HG03558 (cell line): ENCODE measurements around the gene SARS1.

Experiments used
- ATAC-seq: cut with Tn5 transposase; IDR thresholded peaks from one replicate; pipeline ENCODE4 v1.9.1; 2021; ENCODE audit warnings: moderate number of reproducible peaks; ENCODE audit not compliant: unreplicated experiment; ENCODE audit errors: extremely low read depth

The SARS1 gene

DNA sequence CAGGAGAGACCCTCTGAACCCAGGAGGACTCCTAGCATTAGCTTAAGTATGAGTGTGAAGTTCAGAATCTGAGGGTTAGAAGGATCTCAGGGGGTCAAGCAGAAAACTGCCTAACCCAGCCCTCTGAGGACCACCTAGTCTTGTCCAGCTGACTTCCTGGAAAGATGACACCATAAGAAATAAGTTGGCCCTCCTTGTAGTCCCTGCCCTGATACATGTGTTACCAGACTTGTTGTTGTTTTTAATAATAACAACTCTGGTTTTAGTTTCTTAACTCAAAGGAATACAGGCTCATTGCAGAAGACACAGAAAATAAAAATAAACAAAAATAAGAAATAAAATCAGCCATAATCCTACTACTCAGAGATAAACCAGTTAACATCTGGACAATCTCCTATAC is 21.8 kb upstream of the SARS1 start:
- no peak for ATAC-seq

DNA sequence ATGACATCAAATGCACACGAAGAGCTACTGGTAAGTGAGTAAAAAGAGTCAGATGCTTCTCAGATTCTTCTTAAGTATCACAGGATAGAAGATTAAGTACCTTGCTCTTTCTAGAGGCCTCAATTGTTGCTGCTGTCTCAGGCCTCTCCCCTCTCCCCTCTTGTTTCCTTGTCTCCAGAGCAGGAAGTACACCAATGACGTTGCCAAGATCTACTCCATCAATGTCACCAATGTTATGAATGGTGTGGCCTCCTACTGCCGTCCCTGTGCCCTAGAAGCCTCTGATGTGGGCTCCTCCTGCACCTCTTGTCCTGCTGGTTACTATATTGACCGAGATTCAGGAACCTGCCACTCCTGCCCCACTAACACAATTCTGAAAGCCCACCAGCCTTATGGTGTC is 21.3 kb upstream of the SARS1 start:
- ATAC-seq, result no peak

DNA sequence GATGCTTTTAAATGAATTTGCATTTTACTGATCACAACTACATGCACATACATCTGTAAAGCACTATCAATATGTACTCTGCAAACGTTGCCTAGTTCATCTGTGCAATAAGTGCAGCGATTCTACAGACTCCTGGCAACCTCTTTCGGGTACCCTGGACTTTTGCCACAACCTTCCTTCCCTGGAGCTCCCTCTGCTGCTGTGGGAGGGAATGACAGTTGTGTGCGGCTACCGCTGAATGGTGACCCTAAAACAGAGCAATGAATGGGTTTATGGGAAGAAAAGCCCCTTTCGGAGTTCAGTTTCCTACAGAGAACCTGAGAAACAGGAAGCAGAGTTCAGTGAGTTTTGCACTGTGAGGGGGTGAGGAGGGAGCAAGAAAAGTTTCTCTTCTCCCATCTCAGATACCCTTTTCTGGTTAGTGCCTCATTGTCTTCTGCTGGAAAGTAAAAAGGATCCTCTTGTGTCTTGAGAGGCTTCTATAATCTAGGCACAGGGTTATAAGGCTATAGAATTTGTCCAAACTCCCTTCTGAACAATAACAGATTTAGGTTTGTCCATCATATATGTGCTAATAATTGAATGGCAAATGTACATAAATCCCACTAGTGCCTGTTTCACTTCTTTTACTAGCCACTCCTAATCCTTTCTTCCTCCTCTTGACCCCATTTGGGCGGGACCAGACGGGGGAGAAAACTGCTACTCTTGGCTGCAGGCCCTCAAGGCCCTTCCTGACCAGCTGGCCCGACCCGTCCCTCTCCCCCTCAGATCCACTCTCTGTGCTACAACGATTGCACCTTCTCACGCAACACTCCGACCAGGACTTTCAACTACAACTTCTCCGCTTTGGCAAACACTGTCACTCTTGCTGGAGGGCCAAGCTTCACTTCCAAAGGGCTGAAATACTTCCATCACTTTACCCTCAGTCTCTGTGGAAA is 19.8 kb upstream of the SARS1 start:
- ATAC-seq, result no peak

DNA sequence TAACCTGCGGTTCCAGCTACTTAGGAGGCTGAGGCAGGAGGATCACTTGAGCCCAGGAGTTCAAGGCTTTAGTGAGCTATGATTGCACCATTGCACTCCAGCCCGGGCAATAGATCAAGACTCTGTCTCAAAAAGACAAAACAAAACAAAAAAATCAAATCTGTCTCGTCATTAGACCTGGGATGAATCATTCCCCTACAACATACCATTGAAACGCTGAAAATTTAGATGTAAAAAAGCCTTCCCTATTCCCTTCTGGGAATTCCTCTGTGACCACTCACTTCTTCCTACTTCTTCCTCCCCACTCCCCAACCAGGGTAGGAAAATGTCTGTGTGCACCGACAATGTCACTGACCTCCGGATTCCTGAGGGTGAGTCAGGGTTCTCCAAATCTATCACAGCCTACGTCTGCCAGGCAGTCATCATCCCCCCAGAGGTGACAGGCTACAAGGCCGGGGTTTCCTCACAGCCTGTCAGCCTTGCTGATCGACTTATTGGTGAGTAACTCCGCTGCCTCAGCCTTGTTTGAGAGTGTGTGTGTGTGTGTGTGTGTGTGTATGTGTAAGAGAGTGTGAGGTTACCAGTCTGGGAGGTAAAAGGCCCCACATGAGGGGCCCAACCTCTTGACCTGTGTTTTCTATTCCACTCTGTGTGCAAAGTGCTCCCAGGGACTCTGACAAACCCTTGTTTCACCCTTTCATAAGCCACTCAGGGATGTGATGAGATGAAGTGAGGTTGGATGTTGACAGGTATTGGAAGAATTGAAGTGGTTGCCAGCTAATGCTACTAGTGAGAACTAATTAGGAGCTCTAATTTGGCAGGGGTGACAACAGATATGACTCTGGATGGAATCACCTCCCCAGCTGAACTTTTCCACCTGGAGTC is 16.3 kb upstream of the SARS1 start:
- no peak for ATAC-seq

DNA sequence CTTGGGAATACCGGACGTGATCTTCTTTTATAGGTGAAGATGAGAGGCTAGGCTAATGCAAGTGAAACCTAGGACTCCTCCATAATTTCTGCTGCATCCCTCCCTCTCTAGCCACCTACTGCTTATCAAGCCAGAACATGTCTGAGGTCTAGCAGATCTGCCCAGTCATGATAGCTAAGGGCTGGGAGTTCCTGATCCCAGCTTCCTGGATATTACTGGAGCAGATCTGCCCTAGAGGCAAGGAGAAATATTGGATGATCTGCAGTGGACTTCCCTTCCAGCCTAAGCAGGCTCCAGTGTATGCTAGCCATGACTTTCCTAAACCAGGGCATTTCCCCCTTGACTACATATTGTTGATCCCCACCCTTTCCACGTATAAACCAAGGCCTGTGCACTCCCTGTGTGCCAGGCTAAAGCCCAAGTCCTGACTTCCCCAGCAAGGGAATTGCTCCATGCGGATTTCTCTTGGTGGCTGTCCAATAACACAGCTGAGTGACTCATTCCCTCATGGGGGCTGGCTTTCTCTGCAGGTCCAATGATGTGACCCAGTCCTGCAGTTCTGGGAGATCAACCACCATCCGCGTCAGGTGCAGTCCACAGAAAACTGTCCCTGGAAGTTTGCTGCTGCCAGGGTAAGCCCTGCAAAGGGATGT is 15.5 kb upstream of the SARS1 start:
- no peak for ATAC-seq

DNA sequence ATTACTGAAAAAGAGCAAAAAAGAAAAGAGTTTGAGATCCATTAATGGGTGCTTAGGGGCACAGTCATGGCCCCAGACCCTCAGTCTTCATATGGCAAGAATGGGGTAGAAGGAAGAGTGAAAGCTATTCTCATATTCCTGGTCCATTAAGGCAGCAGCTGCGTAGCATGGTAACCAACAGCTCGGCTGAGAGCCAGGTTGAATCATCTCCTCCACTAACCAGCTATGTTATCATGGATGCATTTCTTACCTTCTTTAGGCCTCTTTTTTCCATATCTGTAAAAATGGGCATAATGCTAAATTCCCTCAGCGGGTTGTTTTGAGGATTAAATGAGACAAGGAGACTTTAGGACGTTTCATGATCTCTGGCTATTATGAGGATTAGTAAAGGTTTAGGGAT is 15.0 kb upstream of the SARS1 start:
- no peak for ATAC-seq

DNA sequence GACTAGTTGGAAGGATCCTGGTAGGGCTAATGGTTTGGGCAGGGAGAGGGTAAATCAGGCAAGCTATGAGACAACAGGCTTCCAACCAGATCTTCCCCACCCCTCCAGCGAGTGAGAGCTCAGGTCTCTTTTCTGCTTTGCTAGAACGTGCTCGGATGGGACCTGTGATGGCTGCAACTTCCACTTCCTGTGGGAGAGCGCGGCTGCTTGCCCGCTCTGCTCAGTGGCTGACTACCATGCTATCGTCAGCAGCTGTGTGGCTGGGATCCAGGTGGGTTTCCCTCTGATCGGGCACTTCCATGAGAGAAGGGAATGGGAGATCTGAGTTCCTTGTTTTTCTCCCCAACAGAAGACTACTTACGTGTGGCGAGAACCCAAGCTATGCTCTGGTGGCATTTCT is 14.0 kb upstream of the SARS1 start:
- ATAC-seq, result no peak

DNA sequence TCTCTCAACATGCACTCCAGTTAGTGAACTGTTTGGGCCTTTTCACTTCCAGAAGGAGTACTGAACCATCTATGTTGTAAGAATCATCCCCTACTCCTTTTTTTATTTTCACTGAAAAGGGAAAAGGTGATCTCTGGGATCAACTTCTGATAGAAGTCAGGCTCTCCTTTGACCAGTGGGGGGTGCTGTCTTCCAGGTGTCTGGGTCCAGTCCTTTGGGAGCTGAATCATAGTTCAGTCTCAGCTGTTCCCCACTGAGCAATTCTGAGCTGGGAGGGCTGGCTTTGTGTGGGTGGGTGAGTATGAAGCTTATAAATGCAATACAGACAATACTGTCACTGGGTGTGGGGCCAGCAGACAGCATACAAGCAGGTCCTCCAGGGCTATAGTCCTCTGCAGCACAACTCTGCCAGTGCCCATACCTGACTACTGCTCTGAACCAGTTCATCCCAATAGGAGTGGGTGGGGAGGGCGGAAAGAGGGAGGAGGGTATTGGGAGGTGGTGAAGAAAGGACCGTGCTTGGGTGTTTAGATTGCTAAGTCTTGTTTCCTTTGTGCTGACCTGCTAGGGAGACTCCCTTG is 12.5 kb upstream of the SARS1 start:
- ATAC-seq, result no peak

DNA sequence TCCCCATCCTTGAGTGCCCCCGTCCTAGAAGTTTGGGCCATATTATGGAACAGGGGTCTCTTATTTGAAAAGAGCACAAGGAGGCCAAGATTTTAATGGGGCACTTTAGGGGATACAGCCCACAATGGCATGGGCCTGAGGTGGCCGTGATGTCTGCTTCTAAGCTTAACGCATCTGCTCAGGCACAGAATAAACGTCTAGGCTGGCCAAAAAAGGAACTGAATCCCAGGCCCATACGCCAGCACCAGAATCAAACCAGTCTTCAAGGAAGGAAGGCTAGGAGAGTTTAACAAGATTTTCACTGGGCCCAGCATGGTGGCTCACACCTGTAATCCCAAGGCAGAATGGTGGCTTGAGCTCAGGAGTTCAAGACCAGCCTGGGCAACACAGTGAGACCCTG is 9.2 kb upstream of the SARS1 start:
- no peak for ATAC-seq

DNA sequence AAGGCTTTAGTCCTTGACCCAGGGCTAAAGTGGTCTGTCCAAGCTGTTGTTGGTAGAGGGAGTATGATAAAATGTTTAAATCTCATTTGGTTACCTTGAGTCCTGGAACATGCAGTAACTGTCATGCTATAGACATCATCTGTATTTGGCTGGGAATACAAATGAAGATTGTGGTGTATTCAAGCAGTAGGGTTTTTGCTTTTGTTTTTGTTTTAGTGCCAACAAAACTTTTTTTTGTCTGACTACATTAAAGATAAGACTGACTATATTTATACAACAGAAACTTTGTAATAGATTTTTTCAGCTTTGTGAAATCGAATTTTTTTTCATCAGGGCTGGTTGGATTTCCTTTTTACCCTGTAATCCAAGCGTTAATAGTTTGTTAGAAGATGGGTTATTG is 7.4 kb upstream of the SARS1 start:
- ATAC-seq, result no peak

DNA sequence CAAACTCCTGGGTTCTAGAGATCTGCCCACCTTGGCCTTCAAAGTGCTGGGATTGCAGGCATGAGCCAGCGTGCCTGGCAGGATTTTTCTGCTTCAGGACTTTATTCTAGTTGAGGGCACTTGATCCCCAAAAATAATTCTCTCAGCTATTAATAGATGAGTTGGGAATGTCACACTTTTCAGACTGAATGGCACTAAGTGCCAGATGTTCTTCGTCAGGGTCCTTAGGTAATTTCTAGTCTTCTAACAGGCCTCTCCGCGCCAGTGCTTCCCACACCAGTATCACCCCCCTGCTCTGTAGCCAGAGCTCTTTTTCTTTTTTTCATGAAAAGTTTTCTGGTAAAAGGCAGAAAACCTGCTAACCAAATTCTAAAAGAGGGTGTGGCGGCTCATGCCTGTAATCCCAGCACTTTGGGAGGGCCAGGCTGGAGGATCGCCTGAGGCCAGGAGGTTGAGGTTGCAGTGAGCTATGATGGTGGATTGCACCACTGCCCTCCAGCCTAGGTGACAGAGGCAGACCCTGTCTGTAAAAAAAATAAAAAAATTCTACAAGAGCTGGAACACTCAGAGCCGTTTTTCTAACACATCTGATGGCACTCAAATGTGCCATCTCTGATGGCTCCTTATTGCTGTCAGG is 6.1 kb upstream of the SARS1 start:
- no peak for ATAC-seq

DNA sequence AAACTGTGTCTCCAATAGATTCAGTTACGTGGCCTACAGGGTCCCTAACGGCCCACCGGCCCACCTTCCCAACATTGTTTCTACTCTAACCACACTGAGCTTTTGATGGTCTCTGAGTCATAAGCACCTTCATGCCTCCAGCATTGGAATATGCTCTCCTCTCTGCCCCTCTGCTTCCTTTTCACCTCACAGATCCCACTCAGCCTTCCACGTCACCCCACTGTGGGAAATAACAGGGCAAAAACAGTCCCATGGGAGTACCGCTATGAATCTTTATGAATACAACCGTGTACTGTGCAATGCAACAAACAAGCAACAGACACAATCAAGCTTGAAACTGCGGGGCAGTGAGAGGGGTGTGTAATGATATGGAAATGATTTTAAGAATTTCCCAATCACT is 5.3 kb upstream of the SARS1 start:
- no peak for ATAC-seq

DNA sequence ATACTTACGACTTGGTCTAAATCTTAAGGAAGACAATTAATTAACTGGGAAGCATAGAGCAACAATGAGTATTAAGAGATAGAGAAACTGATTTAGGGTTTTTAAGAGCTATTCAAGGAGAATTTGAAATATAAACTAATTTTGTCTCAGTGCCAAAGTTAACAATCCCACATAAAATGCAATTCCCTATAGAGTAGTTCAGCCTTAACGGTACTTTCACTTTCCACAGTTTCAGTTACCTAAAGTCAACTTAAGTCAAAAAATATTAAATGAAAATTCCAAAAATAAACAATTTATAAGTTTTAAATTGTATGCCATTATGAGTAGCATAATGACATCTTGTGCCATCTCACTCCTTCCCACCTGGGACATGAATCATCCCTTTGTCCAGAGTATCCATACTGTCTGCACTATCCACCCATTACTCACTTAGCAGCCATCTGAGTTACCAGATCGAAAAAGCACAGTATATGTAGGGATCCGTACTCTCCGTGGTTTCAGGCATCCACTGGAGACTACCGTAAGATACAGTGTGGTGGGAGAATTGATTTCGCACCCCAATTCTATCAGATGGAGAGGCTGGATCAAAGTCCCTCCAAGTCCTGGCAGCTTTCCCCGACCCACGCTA is 4.8 kb upstream of the SARS1 start:
- no peak for ATAC-seq

DNA sequence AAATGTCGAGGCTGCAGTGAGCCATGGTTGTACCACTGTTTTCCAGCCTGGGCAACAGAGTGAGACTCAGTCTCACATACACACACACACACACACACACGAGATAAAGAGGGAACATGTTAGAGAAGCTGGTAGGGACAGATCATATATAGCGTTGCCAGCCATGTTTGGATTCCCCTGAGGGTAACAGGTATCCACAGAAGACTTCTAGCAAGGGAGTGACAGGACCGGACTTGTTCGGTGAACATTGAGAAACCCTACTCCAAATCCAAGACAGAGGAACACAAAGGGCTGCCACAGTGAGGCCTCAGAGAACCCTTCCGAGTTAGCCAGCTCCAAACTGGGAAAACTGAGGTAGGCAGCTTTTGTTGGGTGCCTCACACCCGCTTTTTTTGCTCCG is 3.7 kb upstream of the SARS1 start:
- ATAC-seq, result no peak

DNA sequence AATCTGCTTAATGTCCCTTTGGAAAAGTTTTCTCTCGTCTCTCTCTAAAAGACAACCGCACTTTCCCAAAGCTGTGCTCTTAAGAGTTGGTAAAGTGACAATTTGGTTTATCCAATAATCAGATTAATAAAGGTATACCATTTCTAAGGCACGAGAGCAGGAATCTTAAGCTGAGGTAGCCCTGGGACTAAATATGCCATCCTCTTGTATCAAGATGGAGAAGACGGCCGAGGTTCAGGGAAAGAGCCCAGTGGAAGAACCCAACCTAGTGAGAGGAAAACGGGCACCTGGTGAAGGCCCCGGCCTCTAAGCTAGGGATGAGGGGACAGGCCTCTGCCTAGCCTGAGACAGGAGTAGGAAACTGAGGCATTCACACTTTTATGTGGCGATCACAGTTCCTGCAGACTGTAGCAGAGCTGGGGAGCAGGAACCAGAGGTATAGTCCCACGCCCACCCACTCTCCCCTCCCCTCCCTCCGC is 334 bp upstream of the SARS1 start:
- no peak for ATAC-seq

DNA sequence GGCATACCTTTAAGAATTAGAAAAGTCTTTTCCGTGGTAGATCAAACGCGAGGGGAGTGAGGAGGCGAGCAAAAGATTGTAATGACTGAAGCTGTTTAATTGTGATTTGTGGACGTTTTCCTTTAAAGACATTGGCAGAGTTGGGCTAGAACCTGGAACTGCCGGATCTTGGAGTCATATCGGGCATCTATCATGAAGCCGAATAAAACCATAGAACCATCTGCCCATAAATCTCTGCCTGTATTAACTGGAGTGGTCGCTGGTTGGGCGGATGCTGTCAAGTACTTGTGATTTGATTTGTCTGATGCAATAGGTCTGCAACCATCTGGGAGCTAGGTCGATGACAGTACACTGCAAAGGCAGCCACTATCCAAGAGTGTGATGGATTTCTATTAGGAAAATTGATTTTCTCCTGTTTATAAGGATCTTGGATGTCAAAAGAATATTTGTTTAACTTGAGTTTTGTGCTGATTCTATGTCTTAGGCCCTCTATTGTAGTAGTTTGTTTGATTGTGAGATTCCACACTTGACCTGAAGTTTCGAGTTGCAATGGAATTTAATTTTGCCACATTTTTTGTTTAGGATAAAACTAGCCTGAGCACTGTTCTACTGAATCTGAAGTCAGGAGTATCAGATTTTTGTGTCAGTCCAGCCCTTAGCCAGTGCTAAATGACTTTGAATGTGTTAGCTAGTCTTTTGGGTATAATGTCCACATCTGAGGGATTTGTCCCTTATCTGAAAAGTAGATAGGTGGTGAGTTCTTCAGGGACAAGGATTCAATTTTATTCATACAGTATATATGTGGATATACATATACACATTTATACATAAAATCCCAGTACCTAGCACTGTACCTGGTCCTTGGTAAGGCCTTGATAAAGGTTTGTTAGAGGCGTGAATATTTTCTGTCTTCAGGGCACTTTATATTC is 1.2 kb downstream of the SARS1 start:
- ATAC-seq, result no peak

DNA sequence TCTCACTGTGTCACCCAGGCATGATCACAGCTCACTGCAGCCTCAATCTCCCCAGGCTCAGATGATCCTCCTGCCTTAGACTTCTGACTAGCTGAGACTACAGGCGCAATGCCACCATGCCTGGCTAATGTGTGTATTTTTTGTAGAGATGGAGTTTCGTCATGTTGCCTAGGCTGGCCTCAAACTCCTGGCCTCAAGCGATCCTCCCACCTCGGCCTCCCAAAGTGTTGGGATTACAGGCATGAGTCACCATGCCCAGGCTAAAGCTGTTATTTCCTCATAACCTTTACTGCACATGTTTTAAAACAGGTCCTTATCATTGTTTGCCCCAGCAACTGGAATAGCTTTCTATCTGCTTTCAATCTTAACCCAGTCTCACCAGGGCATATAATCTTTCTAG is 2.9 kb downstream of the SARS1 start:
- ATAC-seq, result no peak

DNA sequence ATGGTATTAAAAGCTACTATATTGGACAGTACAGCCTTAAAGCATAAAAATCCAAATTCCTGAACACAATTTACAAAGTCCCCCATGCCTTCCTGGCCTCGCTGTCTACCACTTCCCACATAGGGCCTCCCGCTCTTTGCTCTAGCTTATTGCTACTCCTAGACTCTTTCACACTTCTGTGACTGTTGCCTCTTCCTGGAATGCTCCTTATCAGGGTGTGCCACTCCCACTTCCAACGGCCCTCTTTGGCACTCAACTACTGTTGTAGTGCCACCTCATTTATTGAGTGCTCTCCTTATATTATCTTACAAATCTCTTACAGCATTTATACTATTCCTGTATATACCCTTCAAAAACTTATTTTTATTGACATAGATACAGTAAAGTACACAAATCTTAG is 4.8 kb downstream of the SARS1 start:
- ATAC-seq, result no peak
